Activated gamma-delta T cell treated with anti-CD3 and anti-CD28 coated beads, Interleukin-2, amount 50 U/mL, for 16 hours (primary cell): Measurements from ENCODE around the gene TMEM43.
A peak's percentile ranks its signal among the peaks of the same experiment; 100 is the strongest.

Experiments
- DNase-seq: peaks from one replicate; pipeline ENCODE4 v3.0.0-alpha.2; 2020; ENCODE audit warnings: low read depth

The TMEM43 gene

DNA sequence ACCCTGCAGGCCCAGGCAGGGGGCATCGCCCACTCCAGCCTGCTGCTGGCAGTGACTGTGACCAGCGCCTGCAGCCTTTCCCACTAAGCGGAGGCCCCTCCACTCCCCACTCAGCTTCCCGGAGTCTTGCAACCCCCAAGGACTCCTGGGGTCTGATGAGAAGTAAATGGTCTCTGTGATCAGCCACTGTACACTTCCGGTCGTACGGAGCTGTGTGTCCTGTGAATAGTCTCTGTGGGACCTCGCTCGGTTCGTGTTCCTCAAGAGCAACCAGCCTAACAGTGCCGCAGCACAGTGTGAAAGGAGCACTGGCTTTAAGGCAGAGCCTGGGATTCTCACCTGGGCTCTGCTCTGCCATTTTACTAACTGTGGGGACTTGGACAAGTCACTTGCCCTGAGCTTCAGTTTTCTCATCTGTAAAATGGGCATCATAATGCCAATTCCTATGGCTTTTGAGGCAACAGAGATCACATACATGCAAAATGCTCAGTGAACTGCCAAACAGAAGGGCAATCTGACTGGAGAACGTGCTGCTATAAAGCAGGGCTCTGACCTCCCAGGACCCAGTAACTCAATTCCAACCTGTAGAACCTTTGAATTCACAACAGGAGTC lies 26.7 kb downstream of the TMEM43 start:
- DNase-seq: no peak

GRCh38 chr3:14152233-14152962 lies 27.5 kb downstream of the TMEM43 start:
- no peak for DNase-seq

DNA sequence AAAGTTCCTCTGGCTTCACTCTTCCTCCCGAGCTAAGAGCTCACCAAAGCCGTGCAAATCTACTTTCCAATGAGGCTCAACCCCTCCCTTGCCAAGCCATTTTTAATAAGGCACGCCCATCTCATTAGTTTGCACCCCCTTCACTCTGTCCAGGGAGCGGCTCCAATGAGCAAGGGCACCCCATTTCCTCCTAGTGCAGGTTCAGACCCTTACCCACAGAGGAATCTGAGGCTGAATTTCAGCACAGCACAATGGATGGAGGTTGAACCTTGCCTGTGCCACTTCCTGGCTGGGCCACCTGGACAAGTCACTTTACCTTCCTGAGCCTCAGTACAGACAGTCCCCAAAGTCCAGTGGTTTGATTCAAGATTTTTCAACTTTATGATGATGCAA lies 28.1 kb downstream of the TMEM43 start:
- no peak for DNase-seq

DNA sequence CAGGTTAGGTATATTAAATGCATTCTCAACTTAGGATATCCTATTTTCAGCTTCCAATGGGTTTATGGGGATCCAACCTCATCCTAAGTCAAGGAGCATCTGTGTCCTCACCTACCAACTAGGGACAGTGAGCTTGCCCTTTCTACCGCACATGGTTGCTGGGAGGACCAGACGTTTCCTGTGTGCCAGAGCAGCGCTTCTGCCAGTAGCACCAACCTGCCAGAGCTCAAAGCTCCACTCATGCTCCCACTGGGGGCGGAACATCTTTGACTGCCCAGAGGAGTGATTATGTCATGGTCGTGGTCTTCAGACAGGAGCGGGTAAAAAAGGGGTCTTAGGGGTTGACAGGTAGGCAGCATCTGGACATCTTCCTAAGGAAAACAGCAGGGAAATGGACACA lies 28.8 kb downstream of the TMEM43 start:
- no peak for DNase-seq

DNA sequence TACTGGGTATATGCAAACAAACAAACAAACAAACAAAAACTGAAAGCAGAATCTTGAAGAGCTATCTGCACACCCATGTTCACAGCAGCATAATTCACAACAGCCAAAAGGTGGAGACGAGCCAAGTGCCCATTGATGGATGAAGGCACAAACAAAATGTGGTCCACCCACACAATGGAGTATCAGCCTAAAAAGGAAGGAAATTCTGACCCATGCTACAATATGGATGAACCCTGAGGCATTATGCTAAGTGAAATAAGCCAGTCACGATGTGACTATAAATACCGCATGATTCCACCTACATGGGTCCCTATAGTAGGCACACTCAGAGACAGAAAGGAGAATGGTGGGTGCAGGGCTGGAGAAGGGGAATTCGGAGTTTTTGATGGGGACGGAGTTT lies 29.4 kb downstream of the TMEM43 start:
- no peak for DNase-seq

- DNase-seq: no peak
Observed at GRCh38 chr3:14154895-14155440, 30.1 kb downstream of the TMEM43 start.

DNA sequence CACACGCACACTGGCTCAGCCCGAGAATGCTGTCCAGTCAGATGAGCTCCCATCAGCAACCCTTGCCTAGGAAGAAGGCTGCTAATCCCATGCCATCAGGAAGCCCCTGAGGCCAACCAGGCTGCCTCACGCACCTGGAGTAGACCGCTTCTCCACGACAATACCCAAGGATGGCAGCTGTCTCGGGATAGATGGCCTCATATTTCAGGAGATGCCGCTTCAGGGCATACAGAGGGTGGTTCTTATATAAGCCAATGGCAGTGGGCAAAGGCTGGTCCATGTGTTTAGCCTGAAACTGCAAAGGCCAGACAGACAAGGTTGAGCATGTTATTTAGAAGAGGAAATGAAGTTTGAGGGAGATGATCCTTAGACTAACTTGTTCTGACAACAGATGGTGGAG lies 31.3 kb downstream of the TMEM43 start:
- DNase-seq: no peak

GRCh38 chr3:14156843-14157561 lies 32.1 kb downstream of the TMEM43 start:
- DNase-seq: no peak

GRCh38 chr3:14157951-14158350 lies 33.1 kb downstream of the TMEM43 start:
- no peak for DNase-seq

GRCh38 chr3:14158370-14158769 lies 33.5 kb downstream of the TMEM43 start:
- DNase-seq: no peak

DNA sequence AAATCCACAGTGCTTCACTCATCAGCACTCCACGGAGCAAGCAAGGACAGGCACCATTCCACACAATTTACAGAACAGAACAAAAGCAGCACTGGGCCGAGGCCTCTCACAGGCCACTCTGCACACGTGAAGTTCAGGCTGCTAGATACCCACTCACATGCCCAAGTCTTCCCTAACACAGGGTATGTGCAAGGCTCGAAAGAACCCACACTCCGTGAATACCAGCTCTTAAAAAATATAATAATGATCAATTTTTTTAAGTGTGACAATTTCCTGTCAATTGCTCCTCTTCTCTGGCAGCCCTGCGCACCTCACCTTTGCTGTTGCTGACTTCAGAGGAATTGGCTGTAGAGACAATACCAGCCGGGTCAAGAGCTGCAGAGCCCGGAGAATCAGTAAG lies 34.6 kb downstream of the TMEM43 start:
- DNase-seq: no peak

DNA sequence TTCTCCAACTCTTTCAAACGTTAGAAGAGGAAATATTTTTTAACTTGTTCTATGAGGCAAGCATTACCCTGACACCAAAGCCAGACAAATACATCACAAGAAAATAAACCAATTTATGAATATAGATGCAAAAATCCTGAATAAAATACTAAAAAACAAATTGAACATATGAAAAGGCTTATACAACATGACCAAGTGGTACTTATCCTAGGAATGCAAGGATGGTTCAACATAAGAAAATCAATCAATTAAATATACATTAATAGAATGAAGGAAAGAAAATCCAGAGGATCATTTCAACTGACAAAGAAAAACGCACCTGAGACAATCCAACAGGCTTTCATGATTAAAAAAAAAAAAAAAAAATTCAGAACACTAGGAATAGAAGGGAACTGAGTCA lies 36.4 kb downstream of the TMEM43 start:
- DNase-seq: no peak

DNA sequence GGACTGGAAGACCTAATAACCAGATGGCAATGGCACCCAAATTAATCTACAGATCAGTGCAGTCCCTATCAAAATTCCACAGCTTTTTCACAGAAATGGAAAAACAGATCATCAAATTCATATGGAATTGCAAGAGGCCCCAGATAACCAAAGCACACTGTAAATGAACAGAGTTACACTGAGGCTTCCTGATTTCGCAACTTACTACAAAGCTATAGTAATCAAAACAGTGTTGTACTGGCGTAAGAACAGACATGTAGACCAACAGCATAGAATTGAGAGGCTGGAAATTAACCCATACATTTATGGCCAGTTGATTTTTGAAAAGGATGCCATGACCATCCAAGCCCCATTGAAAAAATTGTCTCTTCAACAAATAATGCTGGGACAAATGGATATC lies 37.3 kb downstream of the TMEM43 start:
- no peak for DNase-seq

DNA sequence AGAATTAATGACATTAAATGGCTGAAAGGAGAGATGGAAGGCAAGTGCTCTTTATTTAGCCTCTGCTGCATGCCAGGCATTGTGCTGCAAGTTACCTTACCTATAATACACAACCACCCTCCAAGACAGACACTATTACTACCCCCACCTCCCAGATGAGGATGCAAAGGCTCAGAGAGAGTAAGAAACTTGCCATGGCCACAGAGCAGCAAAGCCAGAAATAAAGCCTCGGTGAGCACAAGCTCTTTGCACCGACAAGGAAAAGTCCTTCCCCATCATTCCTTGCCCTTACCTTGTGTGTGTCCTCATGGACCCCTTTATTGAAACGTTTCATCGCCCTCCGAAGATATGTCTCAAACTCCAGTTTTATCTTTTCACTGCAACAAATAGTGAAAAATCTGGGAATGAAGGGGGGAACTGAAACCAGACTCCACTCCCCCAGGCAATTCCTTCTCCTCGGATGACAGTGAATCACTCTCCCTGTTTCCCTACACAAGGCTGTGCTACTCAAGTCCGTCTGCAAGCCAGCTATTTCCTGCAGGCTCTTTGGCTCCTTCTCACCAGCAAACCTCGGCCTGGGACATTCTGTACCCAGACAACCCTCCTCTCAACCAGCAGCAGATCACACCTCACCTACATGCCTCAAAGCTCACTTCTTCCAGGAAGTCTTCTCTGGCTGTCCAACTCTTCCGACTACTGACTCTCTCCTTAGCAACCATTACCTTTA lies 42.2 kb downstream of the TMEM43 start:
- no peak for DNase-seq

DNA sequence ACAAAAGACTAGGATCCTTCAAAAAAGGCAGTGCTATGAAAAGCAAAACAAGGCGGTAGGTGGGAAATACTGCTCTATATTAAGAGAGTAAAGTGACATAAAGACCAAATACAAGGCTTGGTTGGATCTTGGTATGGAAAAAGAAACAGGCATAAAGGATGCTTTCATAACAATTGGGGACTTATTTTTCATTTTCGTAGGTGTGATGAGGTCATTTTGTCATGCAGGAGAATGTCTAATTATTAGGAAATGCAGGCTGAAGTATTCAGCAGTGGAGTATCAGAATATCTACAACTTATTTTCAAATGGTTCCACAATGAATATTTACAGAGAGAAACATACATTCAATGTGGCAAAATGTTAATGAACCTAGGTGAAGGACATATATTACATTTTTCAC lies 44.6 kb downstream of the TMEM43 start:
- no peak for DNase-seq

GRCh38 chr3:14169871-14170270 lies 45.0 kb downstream of the TMEM43 start:
- no peak for DNase-seq

DNA sequence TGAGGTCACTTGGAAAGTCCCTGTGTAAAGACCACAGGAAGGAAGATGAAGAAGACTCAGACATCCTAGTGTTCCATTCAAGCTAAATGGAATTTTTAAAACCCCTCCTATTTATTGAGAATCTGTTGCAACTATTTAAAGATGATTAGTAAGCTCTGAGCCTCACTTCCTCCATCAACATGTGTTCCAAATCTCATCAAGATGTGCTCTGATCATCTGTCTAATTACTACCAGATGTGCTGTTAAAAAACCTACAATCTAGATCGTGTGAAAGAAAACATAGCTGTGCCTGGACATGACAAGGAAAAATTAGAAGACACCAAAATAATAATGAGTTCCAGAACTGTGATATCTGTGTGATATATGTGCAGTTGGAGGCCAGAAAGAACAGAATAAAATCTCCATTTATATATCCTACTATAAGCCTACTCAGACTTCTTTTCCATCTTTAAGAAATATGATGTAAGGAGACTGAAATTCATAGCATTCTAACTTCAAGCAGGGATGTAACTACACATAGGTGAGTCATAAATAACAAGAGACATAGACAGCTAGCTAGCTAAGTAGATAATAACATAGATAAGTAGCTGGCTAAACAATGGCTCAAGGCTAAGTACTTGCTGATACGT lies 45.8 kb downstream of the TMEM43 start:
- no peak for DNase-seq

- DNase-seq: no peak
Observed at GRCh38 chr3:14172496-14172895, 47.6 kb downstream of the TMEM43 start.

DNA sequence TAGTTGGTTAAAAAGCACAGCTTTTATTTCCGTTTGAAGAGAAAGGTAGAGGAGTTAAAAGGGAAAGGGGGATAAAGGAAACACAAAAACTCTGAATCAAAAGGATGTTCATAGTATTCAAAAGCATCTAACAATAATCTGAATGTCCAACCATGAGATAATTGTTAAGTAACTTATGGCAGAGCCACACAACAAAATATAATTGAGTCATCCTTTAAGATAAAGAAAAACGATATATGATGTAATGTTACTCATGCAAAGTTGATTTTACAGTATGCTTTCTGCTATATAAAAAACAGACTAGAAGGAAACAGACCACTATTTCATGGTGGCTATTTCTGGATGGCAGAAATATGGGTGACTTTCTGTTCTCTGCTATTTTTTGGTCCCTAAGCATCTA lies 49.6 kb downstream of the TMEM43 start:
- no peak for DNase-seq

GRCh38 chr3:14175383-14176037 lies 50.7 kb downstream of the TMEM43 start:
- DNase-seq: peak; percentile 39

DNA sequence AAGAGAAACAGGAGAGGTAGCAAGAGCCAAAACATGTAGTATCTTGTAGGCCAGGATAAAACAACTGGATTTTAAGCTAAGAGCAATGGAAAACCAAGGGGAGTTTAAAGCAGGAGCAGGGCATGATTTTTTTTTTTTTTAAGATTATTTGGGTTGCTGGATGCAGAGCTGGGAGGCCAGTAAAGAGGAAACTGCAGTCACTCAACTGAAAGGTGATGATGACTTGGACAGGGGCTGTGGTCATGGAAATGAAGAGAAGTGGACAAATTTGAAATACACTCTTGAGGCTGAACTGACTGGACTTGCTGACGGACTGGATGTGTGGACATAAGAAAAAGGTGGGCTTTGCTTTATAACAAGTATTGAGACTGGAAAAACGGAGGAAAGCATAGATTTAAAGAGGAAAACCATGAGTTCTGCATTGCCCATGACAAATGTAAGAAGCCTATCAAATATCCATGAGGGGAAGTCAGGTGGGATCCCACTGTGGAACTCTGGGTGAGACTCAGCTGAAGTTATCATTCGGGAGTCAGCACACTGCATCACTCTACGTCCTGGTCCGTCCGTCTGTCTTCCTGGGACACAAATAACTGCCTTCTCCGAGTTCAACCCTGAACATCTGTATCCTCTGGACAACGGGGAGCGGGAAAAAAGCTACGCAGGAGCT lies 52.9 kb downstream of the TMEM43 start:
- no peak for DNase-seq
